ENCODE results near the gene RBFOX1.

- TF ChIP-seq CTCF (IDR thresholded peaks at IDR 0.05) = no peak
- TF ChIP-seq EP300 (IDR thresholded peaks at IDR 0.05) = no peak
- TF ChIP-seq POLR2A (IDR thresholded peaks at IDR 0.05) = no peak
- TF ChIP-seq POLR2AphosphoS5 (IDR thresholded peaks at IDR 0.05) = no peak
Observed at GRCh38 chr16:7339700-7340099, 7.1 kb downstream of the RBFOX1 start.
